Kidney epithelial cell (primary cell): ENCODE results near the gene CCDC106. TPM values are rescaled to one million over a fixed set of nuclear protein-coding genes. Genes with fewer than 3 reads are reported as not detected.
A peak's percentile ranks its signal among the peaks of the same experiment; 100 is the strongest.

Experiments used
- DNase-seq: peaks from one replicate; pipeline ENCODE4 v3.0.0-alpha.2; 2010; ENCODE audit warnings: low read depth
- H3K27me3 ChIP-seq: 2 replicates; pipeline ENCODE4 v1.6.0; 2011; ENCODE audit warnings: low read length; ENCODE audit not compliant: control insufficient read depth, insufficient read depth
- H3K36me3 ChIP-seq: 2 replicates; pipeline ENCODE4 v1.5.1; 2011; ENCODE audit warnings: low read length; ENCODE audit not compliant: control insufficient read depth, insufficient read depth
- H3K4me3 ChIP-seq: 2 replicates; pipeline ENCODE4 v1.5.1; 2011; ENCODE audit warnings: low read depth, mild to moderate bottlenecking, control low read depth, low read length
- CTCF ChIP-seq: IDR thresholded peaks from 2 replicates; pipeline ENCODE4 v1.5.1; 2011; ENCODE audit warnings: mild to moderate bottlenecking, moderate library complexity, low read length, control low read depth, inconsistent platforms; ENCODE audit not compliant: insufficient read depth, poor library complexity, severe bottlenecking
- total RNA-seq: library from RNA; depleted of rRNA; stranded (reverse); fragments of >200 nt; gene quantifications from 2 replicates; pipeline ENCODE4 v1.2.3, GENCODE V29; 2015

CCDC106 gene
- total RNA-seq, 1 donor from 2014 or later: 12.2 TPM

- DNase-seq: no peak
- H3K27me3 ChIP-seq: no peaks in the 10 kb centered on the region
- H3K36me3 ChIP-seq: no peaks in the 10 kb centered on the region
- no peak for TF ChIP-seq CTCF
- peak overlapping the region; percentile 91 for H3K4me3 ChIP-seq
Measured at GRCh38 chr19:55601084-55601483, 46.9 kb upstream of the CCDC106 start.

GRCh38 chr19:55602104-55603001 is 45.7 kb upstream of the CCDC106 start:
- no peaks in the 10 kb centered on the region for H3K27me3 ChIP-seq
- no peaks in the 10 kb centered on the region for H3K36me3 ChIP-seq
- no peak overlapping the region for H3K4me3 ChIP-seq
- DNase-seq: no peak
- no peak for TF ChIP-seq CTCF

GRCh38 chr19:55603115-55603514 is 44.9 kb upstream of the CCDC106 start:
- H3K27me3 ChIP-seq: no peaks in the 10 kb centered on the region
- no peak for DNase-seq
- no peak for TF ChIP-seq CTCF

GRCh38 chr19:55603581-55604292 is 44.3 kb upstream of the CCDC106 start:
- no peak for TF ChIP-seq CTCF
- Histone ChIP-seq H3K27me3 (no peaks in the 10 kb centered on the region), H3K36me3 (no peaks in the 10 kb centered on the region), H3K4me3 (no peak overlapping the region)
- DNase-seq: no peak

More at GRCh38 chr19:55603115-55603514, 44.9 kb upstream of the CCDC106 start:
- no peak overlapping the region for H3K4me3 ChIP-seq
- H3K36me3 ChIP-seq: no peaks in the 10 kb centered on the region

GRCh38 chr19:55605207-55605636 is 42.8 kb upstream of the CCDC106 start:
- TF ChIP-seq CTCF: no peak
- DNase-seq: peak; percentile 84
- peak overlapping the region; percentile 77 for H3K4me3 ChIP-seq
- no peaks in the 10 kb centered on the region for H3K27me3 ChIP-seq
- H3K36me3 ChIP-seq: no peaks in the 10 kb centered on the region
